Measurements from ENCODE around the gene TECR. TPM values are rescaled to one million over a fixed set of nuclear protein-coding genes. Genes with fewer than 3 reads are reported as not detected.
"Not testable (repeated sequence)": the region's sequence is repeated elsewhere in the genome, so short reads cannot be mapped to it uniquely, and the experiment has no call there.

Gene TECR
- polyA plus RNA-seq, 1 donor from 2014 or later = 31.4 TPM

DNA sequence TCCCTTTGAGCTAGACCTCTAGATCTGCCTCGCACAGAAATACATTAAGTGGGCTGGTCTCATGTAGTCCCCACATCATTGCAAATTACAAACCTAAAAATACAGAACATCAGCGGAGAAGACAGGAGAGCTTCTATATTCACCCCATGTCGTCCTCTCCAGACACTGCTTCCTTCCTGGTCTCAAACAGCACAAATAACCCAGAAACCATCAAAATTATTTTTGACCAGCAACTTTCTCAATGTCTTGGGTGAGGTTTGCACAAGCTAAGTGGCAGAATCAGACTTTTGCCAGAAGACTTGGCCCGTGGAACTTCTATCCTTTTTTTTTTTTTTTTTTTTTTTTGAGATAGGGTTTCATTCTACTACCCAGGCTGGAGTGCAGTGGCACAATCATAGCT is 81.7 kb downstream of the TECR start:
- no peak overlapping the region for H3K4me2 ChIP-seq (ENCODE audit: low read length)
- H3K9me3 ChIP-seq (ENCODE audit: low read length) = no peaks in the 10 kb centered on the region
- H3K4me3 ChIP-seq (ENCODE audit: low read length) = no peak overlapping the region
- no peaks in the 10 kb centered on the region for H3K79me2 ChIP-seq (replicated peaks; ENCODE audit: insufficient read depth, low read length)
- no peaks in the 10 kb centered on the region for H4K20me1 ChIP-seq (ENCODE audit: insufficient read depth)
- no peaks in the 10 kb centered on the region for H3K36me3 ChIP-seq (ENCODE audit: insufficient read depth, low read length)
- no peaks in the 10 kb centered on the region for H3F3A ChIP-seq (ENCODE audit: insufficient read depth, low read length, poor library complexity, severe bottlenecking)
- H3K27ac ChIP-seq (ENCODE audit: low read length) = no peak overlapping the region
- no peak for TF ChIP-seq POLR2AphosphoS5 (IDR thresholded peaks at IDR 0.05)
- no peak for TF ChIP-seq EZH2 (IDR thresholded peaks at IDR 0.05; ENCODE audit: borderline replicate concordance, insufficient read depth, low read length, poor library complexity, severe bottlenecking)
- no peak for TF ChIP-seq MXI1 (conservative IDR thresholded peaks at IDR 0.05; ENCODE audit: poor library complexity, severe bottlenecking)
- TF ChIP-seq SMC3 (conservative IDR thresholded peaks at IDR 0.05; ENCODE audit: poor library complexity) = no peak
- no peaks in the 10 kb centered on the region for H3K27me3 ChIP-seq (ENCODE audit: insufficient read depth, low read depth, low read length)
- no peak overlapping the region for H2AFZ ChIP-seq (ENCODE audit: low read depth, low read length)
- H3K9me2 ChIP-seq (ENCODE audit: insufficient read depth, low read length) = no peaks in the 10 kb centered on the region
- H3K9ac ChIP-seq (ENCODE audit: low read length) = no peak overlapping the region

- H4K20me1 ChIP-seq (ENCODE audit: insufficient read depth); H2AFZ ChIP-seq (ENCODE audit: low read depth, low read length); H3K4me2 ChIP-seq (ENCODE audit: low read length); H3K79me2 ChIP-seq (replicated peaks; ENCODE audit: insufficient read depth, low read length); H3K4me3 ChIP-seq (ENCODE audit: low read length); H3K9me2 ChIP-seq (ENCODE audit: insufficient read depth, low read length); H3K9ac ChIP-seq (ENCODE audit: low read length); H3K27me3 ChIP-seq (ENCODE audit: insufficient read depth, low read depth, low read length); H3K36me3 ChIP-seq (ENCODE audit: insufficient read depth, low read length); H3F3A ChIP-seq (ENCODE audit: insufficient read depth, low read length, poor library complexity, severe bottlenecking); H3K27ac ChIP-seq (ENCODE audit: low read length); H3K9me3 ChIP-seq (ENCODE audit: low read length): not testable (repeated sequence)
These were observed 82.8 kb downstream of the TECR start for GRCh38 chr19:14612242-14612641.

GRCh38 chr19:14612657-14613056 is 83.3 kb downstream of the TECR start:
- Histone ChIP-seq H4K20me1 (ENCODE audit: insufficient read depth) (no peaks in the 10 kb centered on the region), H3K4me3 (ENCODE audit: low read length) (no peak overlapping the region), H3K36me3 (ENCODE audit: insufficient read depth, low read length) (no peaks in the 10 kb centered on the region), H3K27me3 (ENCODE audit: insufficient read depth, low read depth, low read length) (no peaks in the 10 kb centered on the region), H3K9me2 (ENCODE audit: insufficient read depth, low read length) (no peaks in the 10 kb centered on the region), H3K9me3 (ENCODE audit: low read length) (no peaks in the 10 kb centered on the region), H3K4me2 (ENCODE audit: low read length) (no peak overlapping the region), H3K9ac (ENCODE audit: low read length) (no peak overlapping the region), H3K79me2 (replicated peaks; ENCODE audit: insufficient read depth, low read length) (no peaks in the 10 kb centered on the region), H2AFZ (ENCODE audit: low read depth, low read length) (no peak overlapping the region), H3F3A (ENCODE audit: insufficient read depth, low read length, poor library complexity, severe bottlenecking) (no peaks in the 10 kb centered on the region), H3K27ac (ENCODE audit: low read length) (no peak overlapping the region)
- TF ChIP-seq TAF1 (IDR thresholded peaks at IDR 0.05; ENCODE audit: low read depth) (no peak), CTCF (IDR thresholded peaks at IDR 0.05; ENCODE audit: poor library complexity, severe bottlenecking) (no peak), RAD21 (conservative IDR thresholded peaks at IDR 0.05) (no peak), MXI1 (conservative IDR thresholded peaks at IDR 0.05; ENCODE audit: poor library complexity, severe bottlenecking) (no peak), REST (IDR thresholded peaks at IDR 0.05; ENCODE audit: borderline replicate concordance) (no peak), SMC3 (conservative IDR thresholded peaks at IDR 0.05; ENCODE audit: poor library complexity) (no peak), EZH2 (IDR thresholded peaks at IDR 0.05; ENCODE audit: borderline replicate concordance, insufficient read depth, low read length, poor library complexity, severe bottlenecking) (no peak), EP300 (conservative IDR thresholded peaks at IDR 0.05; ENCODE audit: poor library complexity, severe bottlenecking) (no peak), POLR2AphosphoS5 (IDR thresholded peaks at IDR 0.05) (no peak)

GRCh38 chr19:14613399-14614098 is 84.2 kb downstream of the TECR start:
- not testable (repeated sequence) for H3K36me3 ChIP-seq (ENCODE audit: insufficient read depth, low read length); H3K27me3 ChIP-seq (ENCODE audit: insufficient read depth, low read depth, low read length); H2AFZ ChIP-seq (ENCODE audit: low read depth, low read length); H3K9me3 ChIP-seq (ENCODE audit: low read length); H3K27ac ChIP-seq (ENCODE audit: low read length); H3K4me3 ChIP-seq (ENCODE audit: low read length); H3F3A ChIP-seq (ENCODE audit: insufficient read depth, low read length, poor library complexity, severe bottlenecking); H3K9me2 ChIP-seq (ENCODE audit: insufficient read depth, low read length); H3K4me2 ChIP-seq (ENCODE audit: low read length); H3K9ac ChIP-seq (ENCODE audit: low read length); H4K20me1 ChIP-seq (ENCODE audit: insufficient read depth); H3K79me2 ChIP-seq (replicated peaks; ENCODE audit: insufficient read depth, low read length)
